Ramos (cell line): ENCODE data around the gene CD58.

ENCODE experiments used
- in situ Hi-C: fragments of 300-500 bp; cut with MboI; formaldehyde crosslinking; loops from one replicate; pipeline ENCODE4 v1.14.3; 2022; ENCODE audit warnings: low sequenced_read_pairs; ENCODE audit not compliant: unreplicated experiment

Gene CD58

DNA sequence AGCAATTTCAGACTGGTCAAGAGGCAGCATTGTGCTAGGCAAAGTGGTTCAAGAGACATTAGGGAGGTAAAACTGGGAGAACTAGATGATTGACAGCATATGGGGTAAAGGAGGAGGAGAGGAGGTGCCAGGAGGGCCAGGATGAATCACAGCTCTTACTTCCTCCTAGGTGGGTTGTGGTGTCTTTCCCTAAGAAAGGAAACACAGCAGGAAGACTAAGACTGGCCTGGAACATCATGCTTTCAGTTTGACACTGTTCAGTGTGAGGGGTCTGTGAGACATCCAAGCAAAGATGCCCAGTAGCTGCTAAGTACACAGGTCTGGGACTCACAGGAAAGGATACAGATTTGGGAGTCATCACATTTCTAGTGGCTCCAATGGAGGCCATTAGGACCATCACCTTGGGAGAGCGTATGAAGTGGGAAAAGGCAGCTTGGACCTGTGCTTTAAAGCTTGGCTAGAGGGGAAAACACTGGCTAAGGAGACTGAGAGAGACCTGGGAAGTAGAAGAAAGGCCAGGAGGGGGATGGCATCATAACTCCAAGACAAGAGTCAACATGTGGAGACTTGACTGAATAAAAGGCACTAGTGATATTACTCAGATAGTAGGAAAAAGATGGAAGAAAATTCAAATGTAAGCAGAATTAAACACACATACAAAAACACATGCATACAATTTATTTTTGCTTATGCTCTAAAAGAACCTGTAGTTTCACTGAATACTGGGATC is 17.3 kb downstream of the CD58 start:
- in situ Hi-C loops = no loop called here

- in situ Hi-C loops = no loop called here
These were observed 24.4 kb downstream of the CD58 start for GRCh38 chr1:116546354-116546977.

DNA sequence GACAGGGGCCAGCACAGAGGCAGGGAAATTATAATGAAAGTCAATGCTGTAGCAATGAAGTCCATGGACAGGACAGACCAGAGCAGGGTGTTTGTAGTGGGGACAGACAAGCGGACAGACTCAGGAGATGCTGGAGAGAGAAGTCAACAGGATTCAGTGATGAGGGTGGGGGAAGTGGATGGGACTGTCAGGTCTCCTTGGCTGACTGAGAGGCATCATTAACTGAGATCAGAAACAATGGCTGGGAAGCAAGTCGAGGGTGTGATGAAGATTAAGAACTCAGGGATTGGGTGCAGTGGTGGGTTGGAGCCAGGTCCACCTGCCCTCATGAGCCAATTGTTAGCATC is 25.5 kb downstream of the CD58 start:
- in situ Hi-C loops = no loop called here

DNA sequence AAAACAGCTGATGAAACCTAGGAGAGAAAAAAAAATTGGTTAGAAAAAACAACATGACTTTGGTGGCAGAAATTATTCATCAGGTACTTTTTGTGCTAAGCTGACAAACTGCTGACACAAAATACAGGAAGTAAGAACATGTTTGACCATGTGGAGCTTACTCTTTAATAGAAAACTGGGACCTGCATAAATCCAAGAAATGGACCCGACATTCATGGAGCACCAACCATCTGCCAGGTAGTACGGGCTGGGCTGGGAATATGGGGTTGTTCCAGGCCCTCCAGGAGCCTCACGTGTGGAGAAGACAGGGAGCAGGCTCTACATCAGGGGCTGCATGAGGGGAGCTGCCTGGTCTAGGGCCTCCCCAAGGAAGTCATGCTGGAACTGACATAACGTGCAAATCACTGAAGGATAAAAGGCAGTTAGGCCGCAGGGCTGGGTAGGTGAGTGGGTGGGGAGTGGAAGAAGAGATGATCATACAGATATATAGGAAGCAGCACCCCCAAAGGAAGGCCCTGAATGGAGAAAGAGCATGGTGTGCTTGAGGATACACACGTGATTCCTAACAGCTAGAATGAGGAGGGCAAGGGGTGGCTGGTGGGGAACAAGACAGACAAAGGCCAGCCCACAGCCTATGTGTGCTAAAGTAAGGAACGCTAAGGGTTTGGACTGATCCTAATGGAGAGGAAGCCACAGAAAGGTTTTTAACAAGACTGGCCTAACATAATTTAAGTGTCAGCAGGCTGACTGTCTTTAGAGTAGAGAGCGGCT is 26.1 kb downstream of the CD58 start:
- in situ Hi-C loops = no loop called here

GRCh38 chr1:116540088-116540487 is 30.7 kb downstream of the CD58 start:
- in situ Hi-C loops = no loop called here

DNA sequence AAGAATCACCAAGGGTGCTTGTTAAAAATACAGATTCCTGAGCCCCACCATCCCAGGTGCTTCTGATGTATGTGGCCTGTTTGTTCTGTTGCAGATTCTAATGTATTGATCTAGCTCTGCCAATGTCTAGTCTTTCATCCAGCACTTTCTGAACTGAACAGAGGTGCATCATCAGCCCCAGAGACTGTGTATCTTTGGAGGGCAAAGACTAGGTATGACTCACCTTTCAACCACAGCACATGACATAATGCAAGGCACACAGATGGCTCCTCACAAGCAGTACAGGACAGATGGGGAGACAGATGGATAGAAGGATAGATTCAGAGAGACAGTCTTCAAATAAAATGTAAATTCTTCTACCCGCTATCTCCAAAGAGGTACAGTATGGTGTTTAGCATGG is 32.3 kb downstream of the CD58 start:
- in situ Hi-C loops = no loop called here

DNA sequence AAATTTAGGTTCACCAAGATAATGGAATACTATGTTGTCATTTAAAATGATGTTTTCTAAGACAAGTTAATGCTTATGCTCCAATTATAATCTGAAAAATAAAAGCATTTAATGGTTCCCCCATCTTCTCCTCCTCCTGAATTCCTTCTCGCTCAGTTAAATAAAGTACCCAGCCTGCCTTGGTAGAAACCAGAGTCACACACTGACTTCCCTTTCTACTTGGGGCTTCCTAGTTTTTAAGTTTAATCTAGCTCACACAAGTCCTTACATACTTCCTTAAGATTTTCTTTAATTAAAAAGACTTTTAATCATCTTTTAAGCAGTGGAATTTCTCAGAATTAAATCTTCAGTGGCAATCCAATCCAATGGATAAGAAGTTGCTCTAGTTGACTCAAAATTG is 32.9 kb downstream of the CD58 start:
- in situ Hi-C loops = no loop called here

DNA sequence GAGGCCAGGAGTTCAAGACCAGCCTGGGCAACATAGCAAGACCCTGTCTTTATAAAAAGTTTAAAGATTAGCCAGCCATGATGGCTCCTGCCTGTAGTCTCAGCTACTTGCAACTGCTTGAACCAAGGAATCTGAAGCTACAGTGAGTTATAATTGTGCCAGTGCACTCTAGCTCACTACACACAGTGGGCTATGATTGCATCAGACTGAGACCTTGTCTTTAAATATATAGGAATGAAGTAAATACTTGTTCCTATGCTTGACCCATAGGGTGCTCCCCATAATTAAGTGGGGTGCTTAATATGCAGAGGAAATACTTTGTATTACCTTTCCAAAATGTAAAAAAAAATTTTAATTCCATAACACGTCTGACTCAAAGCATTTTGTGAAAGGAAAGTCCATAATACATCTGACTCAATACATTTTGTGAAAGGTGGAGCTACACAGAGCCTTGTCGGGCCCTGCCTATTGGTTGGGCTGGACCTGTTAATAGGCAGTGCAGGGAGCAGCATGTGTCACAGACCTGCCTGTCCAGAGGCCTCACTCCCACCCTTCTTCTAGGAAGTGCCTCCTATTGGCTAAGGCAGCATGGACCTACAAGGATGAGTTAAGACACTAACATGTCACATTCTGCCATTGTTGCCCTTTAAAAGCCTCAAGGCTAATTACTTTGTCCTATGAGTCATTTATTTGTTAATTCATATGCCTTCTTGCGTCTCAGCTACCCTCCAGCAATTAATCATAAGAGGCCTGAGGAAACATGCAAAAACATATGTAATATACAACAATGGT is 33.6 kb downstream of the CD58 start:
- in situ Hi-C loops = no loop called here

DNA sequence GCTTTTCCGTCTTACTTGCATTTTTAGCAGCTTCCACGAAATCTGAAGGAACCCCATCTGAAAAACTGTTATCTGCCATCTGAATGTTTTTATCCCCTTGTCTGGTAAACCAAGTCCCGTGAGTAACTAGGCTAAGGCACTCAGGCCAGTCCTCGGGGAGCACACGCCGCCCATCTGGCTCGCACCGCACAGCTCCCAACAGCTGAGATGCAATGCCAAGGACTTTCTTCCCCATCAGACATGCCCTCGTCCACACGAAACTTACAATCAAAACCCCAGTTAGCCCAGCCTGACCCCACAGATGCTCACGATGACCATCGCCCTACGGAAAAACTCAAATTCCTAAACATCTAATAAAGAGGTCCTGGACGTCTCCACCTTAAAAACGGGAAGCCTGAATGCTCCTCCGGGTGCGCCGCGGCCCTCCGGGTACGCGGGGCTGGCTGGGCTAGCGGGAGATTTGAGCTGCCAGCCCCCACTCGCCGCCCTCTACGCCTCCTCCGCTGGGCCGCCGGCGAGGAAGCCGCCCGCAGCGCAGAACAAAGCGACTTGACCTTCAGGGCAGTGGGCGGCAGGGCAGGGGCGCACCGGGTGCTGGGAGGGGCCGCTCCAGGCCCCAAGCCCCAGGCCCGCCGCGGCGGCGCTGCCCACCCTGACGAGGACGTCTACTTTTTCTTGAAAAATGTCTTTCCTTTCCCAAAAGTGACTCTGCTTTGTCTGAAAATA is 36.6 kb downstream of the CD58 start:
- in situ Hi-C loops = no loop called here

DNA sequence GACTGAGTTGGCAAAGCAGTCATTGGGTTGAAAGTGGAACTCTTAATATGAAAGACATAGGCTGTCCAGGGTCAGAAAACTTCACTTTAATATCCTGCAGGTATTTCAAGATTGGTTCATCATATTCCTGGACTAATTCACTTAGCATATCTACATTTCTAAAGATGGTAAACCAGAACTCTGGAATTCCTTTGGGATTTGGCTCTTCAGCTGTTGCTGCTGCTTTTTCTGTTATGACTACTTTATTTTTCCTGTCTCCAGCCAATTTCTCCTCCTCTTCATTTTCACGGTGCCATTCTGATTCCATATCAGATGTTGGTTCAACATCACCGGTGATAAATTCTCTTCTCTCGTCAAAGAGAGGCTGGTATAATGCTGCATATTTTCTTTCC is 37.4 kb downstream of the CD58 start:
- in situ Hi-C loops = no loop called here

DNA sequence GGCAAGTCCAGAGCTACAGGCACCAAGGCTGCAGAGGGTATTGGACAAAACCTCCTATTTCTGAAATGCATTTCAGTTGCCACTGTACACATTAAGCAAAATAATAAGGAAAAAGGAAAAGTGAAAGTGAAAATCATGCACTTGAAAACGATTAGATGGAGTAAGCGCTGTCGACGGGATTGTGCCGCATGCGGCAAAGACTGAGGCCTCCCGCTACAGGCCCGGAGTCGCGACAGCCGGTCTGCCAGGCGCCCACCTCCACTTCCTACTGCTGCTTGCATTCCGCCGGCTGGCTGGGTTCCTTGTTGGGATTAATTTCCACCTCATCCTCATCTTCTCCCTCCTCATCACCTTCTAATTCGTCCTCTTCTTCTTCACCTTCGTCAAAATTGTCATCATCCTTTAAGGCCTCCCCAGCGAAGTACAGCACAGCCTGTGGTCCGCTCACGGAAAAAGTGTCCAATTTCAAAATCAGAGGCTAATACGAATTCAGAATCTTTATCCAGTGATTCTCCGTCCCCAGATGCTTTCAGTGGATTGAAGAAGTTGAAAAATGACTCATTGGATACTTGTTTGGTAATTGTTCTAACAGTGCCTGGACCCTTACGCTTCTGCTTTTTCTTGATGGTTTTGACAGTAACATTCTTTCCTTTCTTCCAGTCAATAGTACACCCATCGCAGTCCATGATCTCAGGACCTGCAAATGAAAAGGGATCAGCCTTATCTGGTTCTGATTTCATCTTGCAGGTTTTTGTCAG is 38.0 kb downstream of the CD58 start:
- in situ Hi-C loops = no loop called here

DNA sequence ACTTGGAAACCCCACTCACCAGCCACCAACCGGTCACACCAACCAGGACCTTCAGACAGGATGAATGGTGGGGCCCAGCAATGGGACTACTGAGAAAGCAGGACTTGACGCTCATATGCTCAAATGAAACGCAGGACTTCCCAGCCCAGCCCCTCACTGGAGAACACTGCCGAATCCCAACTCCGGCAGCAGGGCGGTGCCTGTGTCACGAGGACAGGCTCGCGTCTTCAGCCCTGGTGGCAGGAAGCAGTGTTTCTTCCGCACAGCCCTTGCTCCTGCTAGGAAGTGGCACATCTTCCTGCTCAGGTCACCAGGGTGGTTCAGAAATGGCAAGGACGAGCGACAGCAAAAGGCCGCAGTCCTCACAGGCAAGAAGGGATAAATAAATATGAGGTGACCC is 38.9 kb downstream of the CD58 start:
- in situ Hi-C loops = no loop called here

DNA sequence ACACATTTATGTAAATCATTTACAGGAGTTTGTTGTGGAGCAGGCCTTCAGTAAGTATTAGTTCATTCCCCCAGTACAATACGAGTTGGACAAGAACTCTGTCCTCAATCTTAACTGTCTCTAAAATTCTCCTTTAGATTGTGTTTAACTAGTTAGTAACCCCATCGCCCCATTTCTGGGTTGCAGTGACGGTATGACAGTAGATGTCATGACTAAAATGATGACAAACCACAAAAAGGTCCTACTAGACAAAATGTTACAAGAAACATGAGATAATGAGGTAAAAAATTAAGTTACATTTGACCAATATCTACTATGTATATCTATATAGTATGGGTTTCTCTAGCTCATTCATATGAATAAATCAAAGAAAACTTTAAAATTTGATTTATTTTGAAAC is 41.1 kb downstream of the CD58 start:
- in situ Hi-C loops = no loop called here

- in situ Hi-C loops = no loop called here
These were observed 41.6 kb downstream of the CD58 start for GRCh38 chr1:116529199-116529631.

DNA sequence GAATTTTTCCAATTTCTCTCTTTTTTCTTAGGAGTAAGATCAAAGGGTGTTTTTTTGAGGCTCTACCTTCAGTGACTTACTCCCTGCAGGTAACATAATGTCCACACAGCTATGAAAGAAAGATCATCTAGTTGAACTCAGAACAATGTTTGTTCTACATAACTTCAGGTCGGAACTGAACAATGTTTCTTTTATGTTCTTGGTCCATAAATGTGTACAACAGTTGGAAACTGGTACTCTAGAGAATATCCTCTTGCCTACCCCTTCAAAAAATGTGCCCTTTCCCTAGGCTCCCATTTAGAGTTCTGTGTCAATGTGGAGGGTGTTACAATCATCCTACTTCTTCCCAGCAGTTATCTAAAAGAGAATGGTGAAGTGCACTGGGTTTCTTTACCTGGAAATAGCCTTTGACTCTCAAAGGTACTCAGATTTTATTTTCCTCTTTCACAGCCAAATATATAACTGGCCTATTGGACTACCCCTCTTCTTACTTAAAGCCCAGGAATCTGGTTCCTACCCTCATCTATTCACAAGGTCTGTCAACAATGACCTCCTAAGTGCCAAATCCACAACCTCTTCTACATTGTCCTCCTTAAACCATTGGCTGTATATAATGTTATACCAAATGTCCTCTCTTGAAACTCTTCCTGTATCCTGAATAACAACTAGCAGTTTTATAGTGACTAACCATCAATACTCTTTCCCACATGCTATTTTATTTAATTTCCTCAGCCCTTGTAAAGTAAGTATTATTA is 42.3 kb downstream of the CD58 start:
- in situ Hi-C loops = no loop called here

DNA sequence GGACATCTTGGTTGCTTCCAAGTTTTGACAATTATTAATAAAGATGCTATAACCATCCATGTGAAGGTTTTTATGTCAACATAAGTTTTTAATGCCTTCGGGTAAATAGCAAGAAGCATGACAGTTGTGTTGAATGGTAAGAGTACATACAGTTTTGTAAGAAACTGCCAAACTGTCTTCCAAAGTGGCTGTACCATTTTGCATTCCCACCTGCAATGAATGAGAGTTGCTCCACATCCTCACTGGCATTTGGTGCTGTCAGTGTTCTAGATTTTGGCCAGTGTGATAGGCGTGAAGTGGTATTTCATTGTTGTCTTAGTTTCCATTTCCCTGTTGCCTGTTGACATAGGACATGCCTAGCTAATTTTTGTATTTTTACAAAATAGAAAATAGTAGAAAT is 45.4 kb downstream of the CD58 start:
- in situ Hi-C loops = no loop called here

DNA sequence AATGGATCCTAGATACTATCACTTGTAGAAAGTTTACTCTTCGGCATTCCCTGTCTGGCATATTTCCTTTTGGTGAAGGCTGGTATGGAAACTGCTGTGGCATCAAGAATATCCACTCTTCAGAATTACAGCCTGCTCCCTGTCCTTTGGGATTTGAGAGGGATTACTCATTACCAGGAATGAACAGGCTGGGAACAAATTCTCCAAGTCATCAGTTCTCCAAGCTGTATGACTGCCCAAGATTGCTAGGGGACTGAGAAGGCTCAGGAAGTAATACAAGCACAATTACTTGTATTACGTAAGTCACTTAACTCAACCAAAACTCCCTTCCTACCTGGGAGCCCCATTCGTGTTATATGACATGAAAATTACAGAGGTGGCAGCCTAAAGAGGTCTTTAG is 49.6 kb downstream of the CD58 start:
- in situ Hi-C loops = no loop called here

GRCh38 chr1:116518400-116518799 is 52.4 kb downstream of the CD58 start:
- in situ Hi-C loops = no loop called here

- in situ Hi-C loops = no loop called here
These were observed 54.2 kb downstream of the CD58 start for GRCh38 chr1:116516631-116517030.
